NCI-H1105 (cell line): Measurements from ENCODE around the gene WDR64.

Experiments used
- DNase-seq: peaks from one replicate; lab custom pipeline; 2025; lab: John Stamatoyannopoulos, UW

Gene WDR64

GRCh38 chr1:241652012-241652411, at the start of gene WDR64:
Gene WDR64 (plus strand): TSS chr1:241652281. CDS start chr1:241652485, 204 bp downstream.
- DNase-seq, result no peak

- no peak for DNase-seq
Measured at GRCh38 chr1:241603731-241604245, 48.3 kb upstream of the WDR64 start.

GRCh38 chr1:241605146-241605805, 46.8 kb upstream of the WDR64 start:
- DNase-seq, result no peak

- DNase-seq, result no peak
Measured at GRCh38 chr1:241606544-241606943, 45.5 kb upstream of the WDR64 start.

GRCh38 chr1:241607497-241607896, 44.6 kb upstream of the WDR64 start:
- DNase-seq, result no peak

- DNase-seq, result no peak
Measured at GRCh38 chr1:241608379-241609033, 43.6 kb upstream of the WDR64 start.

- DNase-seq, result peak; percentile 52
Measured at GRCh38 chr1:241610056-241610815, 41.8 kb upstream of the WDR64 start.

- no peak for DNase-seq
Measured at GRCh38 chr1:241611063-241611462, 41.0 kb upstream of the WDR64 start.

- DNase-seq, result no peak
Measured at GRCh38 chr1:241611736-241612135, 40.3 kb upstream of the WDR64 start.

- DNase-seq, result no peak
Measured at GRCh38 chr1:241612533-241613477, 39.3 kb upstream of the WDR64 start.

- DNase-seq, result no peak
Measured at GRCh38 chr1:241614144-241614543, 37.9 kb upstream of the WDR64 start.

- DNase-seq, result no peak
Measured at GRCh38 chr1:241614572-241614971, 37.5 kb upstream of the WDR64 start.

- DNase-seq, result no peak
Measured at GRCh38 chr1:241615043-241615974, 36.8 kb upstream of the WDR64 start.

- no peak for DNase-seq
Measured at GRCh38 chr1:241617426-241617825, 34.7 kb upstream of the WDR64 start.

GRCh38 chr1:241622669-241623068, 29.4 kb upstream of the WDR64 start:
- no peak for DNase-seq

- DNase-seq, result no peak
Measured at GRCh38 chr1:241624935-241625334, 27.1 kb upstream of the WDR64 start.

GRCh38 chr1:241627453-241628259, 24.4 kb upstream of the WDR64 start:
- DNase-seq, result no peak

GRCh38 chr1:241630005-241630404, 22.1 kb upstream of the WDR64 start:
- no peak for DNase-seq

GRCh38 chr1:241630476-241630875, 21.6 kb upstream of the WDR64 start:
- no peak for DNase-seq

GRCh38 chr1:241630899-241631298, 21.2 kb upstream of the WDR64 start:
- no peak for DNase-seq
